Erythroblast (primary cell): Measurements from ENCODE around the gene PRICKLE3.

Source experiments
- GATA1 ChIP-seq: IDR thresholded peaks from 2 replicates; pipeline ENCODE4 v1.6.1; 2011; ENCODE audit warnings: low read depth, mild to moderate bottlenecking, control low read depth, low read length, moderate library complexity
- POLR2A ChIP-seq: IDR thresholded peaks from 2 replicates; pipeline ENCODE4 v1.6.1; 2011; ENCODE audit warnings: mild to moderate bottlenecking, low read length

GRCh38 chrX:49161632-49162031 is 24.5 kb downstream of the PRICKLE3 start:
- TF ChIP-seq POLR2A (no peak), GATA1 (no peak)
